Measurements from ENCODE around the gene DAZL. TPM values are rescaled to one million over a fixed set of nuclear protein-coding genes. Genes with fewer than 3 reads are reported as not detected.

DAZL gene
- total RNA-seq, 4 donors from 2014 or later, result not detected

DNA sequence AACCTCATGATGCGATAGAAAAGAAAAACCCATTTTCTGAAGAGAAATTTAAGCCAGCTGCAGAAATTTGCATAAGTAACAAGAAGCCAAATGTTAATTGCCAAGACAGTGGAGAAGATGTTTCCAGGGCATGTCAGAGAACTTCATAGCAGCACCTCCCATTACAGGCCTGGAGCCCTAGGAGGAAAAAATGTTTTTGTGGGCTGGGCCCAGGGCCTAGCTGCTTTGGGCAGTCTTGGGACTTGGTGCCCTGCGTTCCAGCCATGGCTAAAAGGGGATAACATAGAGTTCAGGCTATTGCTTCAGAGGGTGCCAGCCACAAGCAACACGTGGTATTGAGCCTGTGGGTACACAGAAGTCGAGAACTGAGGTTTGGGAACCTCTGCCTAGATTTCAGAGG, 10.9 kb upstream of the DAZL start:
- no peak for DNase-seq
- intact Hi-C loops (cut with DNase I; ENCODE audit: low total_unique reads) (no loop called here), in situ Hi-C loops (cut with MboI; ENCODE audit: low pct_ligation_motif_present in 1 of 4, low pct_unique_long_range_greater_than_20kb in 1 of 4, low sequenced_read_pairs in 3 of 4) (loop anchor here (25.0 kb wide), 4 partner anchors 421 to 1221 kb away; no protein-coding TSS in a partner anchor)
- Histone ChIP-seq H3K36me3 (no peaks in the 10 kb centered on the region), H3K4me3 (no peak overlapping the region), H3K4me1 (no peaks in the 10 kb centered on the region), H3K27me3 (no peaks in the 10 kb centered on the region), H3K9me3 (no peaks in the 10 kb centered on the region), H3K27ac (no peak overlapping the region)
- 76 to 80% methylated on average over 2 to 4 of the region's 4 CpGs for WGBS, 2 donors (ENCODE audit: low coverage in 1 of 2)
- TF ChIP-seq POLR2AphosphoS5 (IDR thresholded peaks at IDR 0.05) (no peak), POLR2A (IDR thresholded peaks at IDR 0.05) (no peak), EP300 (IDR thresholded peaks at IDR 0.05; ENCODE audit: low read depth) (no peak), CTCF (IDR thresholded peaks at IDR 0.05) (no peak)

DNA sequence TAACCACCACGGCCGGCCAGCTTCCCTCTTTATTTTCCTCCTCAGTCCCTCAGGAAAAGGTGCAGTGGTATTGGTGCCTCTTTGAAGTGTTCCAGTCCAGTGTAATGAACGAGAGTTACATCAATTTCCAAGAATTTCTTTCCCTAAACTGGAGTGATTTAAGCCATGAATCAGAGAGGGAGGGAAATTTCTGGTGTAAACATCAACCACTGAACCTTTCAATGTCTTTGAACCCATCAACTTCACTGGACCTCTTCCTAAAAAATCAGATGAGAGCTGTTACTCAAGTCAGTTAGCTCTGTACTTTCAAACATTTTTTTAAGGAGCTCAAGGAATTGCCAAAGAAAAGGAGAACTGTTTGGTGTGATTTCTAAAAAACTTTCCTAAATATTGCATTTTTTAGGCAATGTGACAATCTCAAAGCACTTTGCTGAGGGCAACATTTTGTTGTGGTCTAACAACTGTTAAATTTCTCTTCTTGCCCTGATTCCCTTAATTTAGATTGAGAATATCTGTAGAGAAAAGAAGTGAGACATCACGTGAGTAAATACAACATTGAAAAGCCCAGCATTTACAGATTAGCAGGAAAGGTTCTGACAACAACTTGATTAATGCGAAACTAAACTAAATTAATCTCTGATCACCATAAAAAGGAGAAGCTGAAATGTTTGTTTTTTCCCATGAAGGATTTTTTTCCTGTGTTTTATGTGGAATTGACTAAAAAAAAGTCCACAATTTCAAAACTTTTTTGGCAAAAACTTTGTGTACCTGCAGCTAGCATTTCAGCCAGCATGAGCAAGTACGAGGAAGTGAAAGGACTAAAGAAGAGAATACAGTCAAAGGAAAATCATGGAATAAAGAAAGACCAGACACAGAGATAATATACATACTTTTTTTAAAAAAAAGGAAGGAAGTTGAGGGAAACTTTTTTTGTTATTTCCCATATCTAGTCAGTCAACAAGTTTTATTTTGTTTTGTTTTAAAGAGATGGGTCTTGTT, 9.1 kb upstream of the DAZL start:
- intact Hi-C loops (cut with DNase I; ENCODE audit: low total_unique reads), result no loop called here
- no peak overlapping the region for H3K27ac ChIP-seq
- in situ Hi-C loops (cut with MboI; ENCODE audit: low pct_ligation_motif_present in 1 of 4, low pct_unique_long_range_greater_than_20kb in 1 of 4, low sequenced_read_pairs in 3 of 4), result loop anchor here (25.0 kb wide), 4 partner anchors 423 to 1223 kb away; no protein-coding TSS in a partner anchor

DNA sequence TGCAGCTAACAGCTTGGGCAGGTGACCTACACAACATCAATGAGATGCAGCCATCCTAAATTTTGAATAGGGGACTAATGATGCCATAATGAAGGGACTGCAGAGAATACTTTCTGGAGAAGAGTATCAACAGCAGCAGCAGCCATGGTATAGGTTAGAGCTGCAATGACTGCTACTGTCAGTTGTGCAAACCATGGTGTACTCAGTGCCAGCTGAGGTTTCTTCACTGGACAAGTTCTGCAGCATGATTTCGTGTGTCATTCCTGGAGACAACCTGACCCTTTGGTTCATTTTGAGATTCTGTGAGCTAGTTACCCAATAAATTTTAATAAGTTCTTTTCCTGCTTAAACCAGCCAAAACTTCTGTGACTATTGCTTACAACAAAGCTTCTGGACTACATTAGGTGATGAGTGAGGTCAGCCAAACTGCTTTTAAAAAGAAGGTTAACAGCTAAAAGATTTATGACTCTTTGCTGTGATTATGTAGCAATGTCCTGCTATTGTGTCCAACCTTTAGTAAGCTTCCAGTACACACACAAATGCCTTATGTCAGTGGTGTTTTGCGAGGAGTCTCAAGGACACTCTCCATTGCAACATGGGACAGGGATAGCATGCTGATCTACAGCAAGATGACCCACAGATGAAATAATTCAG, 4.8 kb upstream of the DAZL start:
- in situ Hi-C loops (cut with MboI; ENCODE audit: low pct_ligation_motif_present in 1 of 4, low pct_unique_long_range_greater_than_20kb in 1 of 4, low sequenced_read_pairs in 3 of 4), result loop anchor here (10.0 to 25.0 kb wide), 7 partner anchors 427 to 1227 kb away; no protein-coding TSS in a partner anchor
- intact Hi-C loops (cut with DNase I; ENCODE audit: low total_unique reads), result no loop called here
- DNase-seq, result no peak
- Histone ChIP-seq H3K4me3 (no peak overlapping the region), H3K36me3 (no peaks in the 10 kb centered on the region), H3K4me1 (no peaks in the 10 kb centered on the region), H3K9me3 (no peaks in the 10 kb centered on the region), H3K27ac (no peak overlapping the region), H3K27me3 (no peaks in the 10 kb centered on the region)
- WGBS, 2 donors (ENCODE audit: low coverage in 1 of 2), result 48 to 50% methylated on average over 1 to 2 of the region's 2 CpGs
- TF ChIP-seq CTCF (IDR thresholded peaks at IDR 0.05) (no peak), EP300 (IDR thresholded peaks at IDR 0.05; ENCODE audit: low read depth) (no peak), POLR2AphosphoS5 (IDR thresholded peaks at IDR 0.05) (no peak), POLR2A (IDR thresholded peaks at IDR 0.05) (no peak)

More for the DNA sequence above, 9.1 kb upstream of the DAZL start:
- Histone ChIP-seq H3K27me3 (no peaks in the 10 kb centered on the region), H3K9me3 (no peaks in the 10 kb centered on the region), H3K4me3 (no peak overlapping the region), H3K36me3 (no peaks in the 10 kb centered on the region), H3K4me1 (no peaks in the 10 kb centered on the region)
- 65 to 70% methylated on average over 4 to 6 of the region's 6 CpGs for WGBS, 2 donors (ENCODE audit: low coverage in 1 of 2)
- no peak for DNase-seq
- TF ChIP-seq POLR2AphosphoS5 (IDR thresholded peaks at IDR 0.05) (no peak), EP300 (IDR thresholded peaks at IDR 0.05; ENCODE audit: low read depth) (no peak), CTCF (IDR thresholded peaks at IDR 0.05) (no peak), POLR2A (IDR thresholded peaks at IDR 0.05) (no peak)

- in situ Hi-C loops (cut with MboI; ENCODE audit: low pct_ligation_motif_present in 1 of 4, low pct_unique_long_range_greater_than_20kb in 1 of 4, low sequenced_read_pairs in 3 of 4), result loop anchor here (10.0 to 25.0 kb wide), 7 partner anchors 428 to 1228 kb away; no protein-coding TSS in a partner anchor
- TF ChIP-seq CTCF (IDR thresholded peaks at IDR 0.05) (no peak), EP300 (IDR thresholded peaks at IDR 0.05; ENCODE audit: low read depth) (no peak), POLR2A (IDR thresholded peaks at IDR 0.05) (no peak), POLR2AphosphoS5 (IDR thresholded peaks at IDR 0.05) (no peak)
- 83 to 93% methylated on average over 1 to 2 of the region's 2 CpGs for WGBS, 2 donors (ENCODE audit: low coverage in 1 of 2)
Measured at GRCh38 chr3:16608816-16609215, 3.6 kb upstream of the DAZL start.

More at GRCh38 chr3:16608816-16609215, 3.6 kb upstream of the DAZL start:
- Histone ChIP-seq H3K27ac (no peak overlapping the region), H3K27me3 (no peaks in the 10 kb centered on the region), H3K9me3 (no peaks in the 10 kb centered on the region), H3K4me1 (no peaks in the 10 kb centered on the region), H3K36me3 (no peaks in the 10 kb centered on the region), H3K4me3 (no peak overlapping the region)
- intact Hi-C loops (cut with DNase I; ENCODE audit: low total_unique reads), result no loop called here
- DNase-seq, result no peak

All from transverse colon (tissue), 4 donors.